Liver (tissue), 9 donors: ENCODE measurements around the gene NAA40. TPM values are rescaled to one million over a fixed set of nuclear protein-coding genes. Genes with fewer than 3 reads are reported as not detected.

Experiments
- DNase-seq: peaks from one replicate; pipeline ENCODE4 v3.0.0-alpha.2; 2017; ENCODE audit warnings: low spot score
- H3K27ac ChIP-seq, 2 donors: one replicate each; pipeline ENCODE4 v1.7.0; 2013; ENCODE audit warnings: inconsistent platforms in 2 of 2, low read length in 2 of 2, control low read depth in 1 of 2, low read depth in 1 of 2, mild to moderate bottlenecking in 1 of 2
- H3K27me3 ChIP-seq, 4 donors: one replicate each; pipeline versions ENCODE4 v1.6.1 to v1.7.0; 2013; ENCODE audit warnings: low read length in 3 of 4, inconsistent platforms in 1 of 4, mild to moderate bottlenecking in 1 of 4, moderate library complexity in 1 of 4; ENCODE audit not compliant: control insufficient read depth in 4 of 4, insufficient read depth in 4 of 4
- H3K36me3 ChIP-seq, 4 donors: one replicate each; pipeline versions ENCODE4 v1.6.1 to v1.7.0; 2013; ENCODE audit warnings: low read length in 3 of 4, mild to moderate bottlenecking in 3 of 4, low read depth in 1 of 4, moderate library complexity in 1 of 4; ENCODE audit not compliant: control insufficient read depth in 4 of 4, insufficient read depth in 3 of 4
- H3K4me1 ChIP-seq, 4 donors: one replicate each; pipeline versions ENCODE4 v1.6.1 to v1.7.0; 2013; ENCODE audit warnings: low read length in 3 of 4, mild to moderate bottlenecking in 3 of 4, moderate library complexity in 1 of 4; ENCODE audit not compliant: control insufficient read depth in 4 of 4, insufficient read depth in 4 of 4
- H3K4me3 ChIP-seq, 3 donors: one replicate each; pipeline versions ENCODE4 v1.6.1 to v1.7.0; 2013; ENCODE audit warnings: low read length in 3 of 3, control low read depth in 1 of 3, low read depth in 1 of 3, mild to moderate bottlenecking in 1 of 3
- H3K9ac ChIP-seq, 2 donors: one replicate each; pipeline ENCODE4 v1.7.0; 2013; ENCODE audit warnings: low read length in 2 of 2, mild to moderate bottlenecking in 2 of 2, moderate library complexity in 2 of 2, control low read depth in 1 of 2, low read depth in 1 of 2
- H3K9me3 ChIP-seq, 4 donors: one replicate each; pipeline versions ENCODE4 v1.6.1 to v1.7.0; 2013; ENCODE audit warnings: low read length in 3 of 4; ENCODE audit not compliant: control insufficient read depth in 4 of 4
- ATF3 ChIP-seq: IDR thresholded peaks from 2 replicates; pipeline ENCODE4 v1.6.1; 2016; ENCODE audit warnings: antibody characterized with exemption
- EGR1 ChIP-seq, 2 donors: IDR thresholded peaks; 2 replicates each; pipeline ENCODE4 v1.6.1; 2016 to 2018; ENCODE audit warnings: antibody characterized with exemption in 2 of 2, low read depth in 2 of 2
- FOXA1 ChIP-seq: IDR thresholded peaks from 2 replicates; pipeline ENCODE4 v1.6.1; 2016; ENCODE audit warnings: antibody characterized with exemption
- FOXA2 ChIP-seq: IDR thresholded peaks from 2 replicates; pipeline ENCODE4 v1.6.1; 2016; ENCODE audit warnings: antibody characterized with exemption
- GABPA ChIP-seq, 2 donors: IDR thresholded peaks in 1 of 2; conservative IDR thresholded peaks in 1 of 2; 2 replicates each; pipeline ENCODE4 v1.6.1; 2016; ENCODE audit warnings: antibody characterized with exemption in 2 of 2, mild to moderate bottlenecking in 1 of 2, moderate library complexity in 1 of 2
- HNF4A ChIP-seq, 2 donors: conservative IDR thresholded peaks; 2 replicates each; pipeline ENCODE4 v1.6.1; 2016; ENCODE audit warnings: antibody characterized with exemption in 2 of 2, mild to moderate bottlenecking in 2 of 2
- HNF4G ChIP-seq: IDR thresholded peaks from 2 replicates; pipeline ENCODE4 v1.6.1; 2016; ENCODE audit warnings: antibody characterized with exemption
- MAX ChIP-seq: IDR thresholded peaks from 2 replicates; pipeline ENCODE4 v1.6.1; 2016; ENCODE audit warnings: antibody characterized with exemption
- NR2F2 ChIP-seq: IDR thresholded peaks from 2 replicates; pipeline ENCODE4 v1.6.1; 2016; ENCODE audit warnings: antibody characterized with exemption
- RAD21 ChIP-seq, 2 donors: IDR thresholded peaks; 2 replicates each; pipeline ENCODE4 v1.6.1; 2016; ENCODE audit warnings: antibody characterized with exemption in 2 of 2, mild to moderate bottlenecking in 2 of 2
- RXRA ChIP-seq, 2 donors: IDR thresholded peaks; 2 replicates each; pipeline ENCODE4 v1.6.1; 2017 to 2018; ENCODE audit warnings: antibody characterized with exemption in 2 of 2, mild to moderate bottlenecking in 1 of 2
- SP1 ChIP-seq: IDR thresholded peaks from 2 replicates; pipeline ENCODE4 v1.6.1; 2018; ENCODE audit warnings: antibody characterized with exemption, mild to moderate bottlenecking
- TAF1 ChIP-seq: conservative IDR thresholded peaks from 2 replicates; pipeline ENCODE4 v1.6.1; 2016; ENCODE audit warnings: antibody characterized with exemption, mild to moderate bottlenecking
- YY1 ChIP-seq: IDR thresholded peaks from 2 replicates; pipeline ENCODE4 v1.6.1; 2016; ENCODE audit warnings: antibody characterized with exemption, mild to moderate bottlenecking
- ZBTB33 ChIP-seq: IDR thresholded peaks from 2 replicates; pipeline ENCODE4 v1.6.1; 2016; ENCODE audit warnings: antibody characterized with exemption
- WGBS: extraction: QIAGEN DNeasy Blood & Tissue Kit; methylation state at CpG from one replicate; pipeline ENCODE4 v1.1.7; 2013; 5-methylcytosine and 5-hydroxymethylcytosine counted together
- polyA plus RNA-seq, 2 donors: library from polyadenylated mRNA; stranded (reverse) in 1 of 2; unstranded in 1 of 2; fragments of 200-250 nt in 1 of 2; fragments of >200 nt in 1 of 2; fragmentation: Nextera tagmentation in 1 of 2; extraction: Ambion mirVana in 1 of 2; gene quantifications; one replicate each; pipeline versions ENCODE4 v1.2.1 to v1.2.3, GENCODE V29; 2013 to 2015
- total RNA-seq, 2 donors: library from RNA; depleted of rRNA; stranded (reverse); fragments of >200 nt; gene quantifications; one replicate each; pipeline ENCODE4 v1.2.3, GENCODE V29; 2014
- donor health status: healthy.
- donor health status: healthy.
- donor health status: healthy.
- donor health status: healthy.
- donor health status: healthy.

NAA40 gene
- total and polyA plus RNA-seq, 4 donors, result 3.0 to 7.3 (median 4.7) TPM

GRCh38 chr11:63915961-63916836, 22.6 kb upstream of the NAA40 start:
- Histone ChIP-seq H3K4me1 (peaks cover 12 to 35% (median 24%) of the 10 kb centered on the region in 4 donors), H3K9me3 (no peaks in the 10 kb centered on the region), H3K4me3 (peak overlapping the region in 1 of 3 donors; percentile 52), H3K27me3 (peaks cover 0 to 3% (median 0%) of the 10 kb centered on the region in 4 donors), H3K36me3 (no peaks in the 10 kb centered on the region), H3K27ac (no peak overlapping the region), H3K9ac (no peak overlapping the region)
- WGBS, result 6% methylated on average over 56 of the region's 56 CpGs
- no peak for TF ChIP-seq RAD21 (IDR thresholded peaks at IDR 0.05)
- TF ChIP-seq ZBTB33, result no peak
- no peak for TF ChIP-seq YY1
- no peak for TF ChIP-seq NR2F2
- TF ChIP-seq HNF4G, result no peak
- no peak for TF ChIP-seq FOXA1
- TF ChIP-seq TAF1, result no peak
- TF ChIP-seq RXRA (IDR thresholded peaks at IDR 0.05), result no peak
- no peak for TF ChIP-seq ATF3
- no peak for TF ChIP-seq FOXA2
- no peak for TF ChIP-seq MAX
- no peak for TF ChIP-seq SP1
- DNase-seq, result no peak

- no peaks in the 10 kb centered on the region for H3K36me3 ChIP-seq
- H3K27me3 ChIP-seq, result peaks cover 0 to 3% (median 0%) of the 10 kb centered on the region in 4 donors
- H3K4me1 ChIP-seq, result peaks cover 12 to 35% (median 23%) of the 10 kb centered on the region in 4 donors
- no peak within 1 kb of the TSS for H3K9ac ChIP-seq
- WGBS, result under 1% methylated on average over 85 of the region's 85 CpGs
- DNase-seq, result peak; percentile 60
- H3K9me3 ChIP-seq, result no peaks in the 10 kb centered on the region
- H3K27ac ChIP-seq, result peak within 1 kb of the TSS in 1 of 2 donors; percentile 20
- H3K4me3 ChIP-seq, result peak within 1 kb of the TSS in 2 of 3 donors; percentile 8 to 52
- TF ChIP-seq YY1 (no peak), HNF4A (conservative IDR thresholded peaks at IDR 0.05) (no peak), FOXA2 (no peak), ZBTB33 (no peak), GABPA (IDR thresholded peaks at IDR 0.05 in 1 of 2, conservative IDR thresholded peaks at IDR 0.05 in 1 of 2) (no peak), EGR1 (IDR thresholded peaks at IDR 0.05; ENCODE audit: low read depth in 2 of 2) (no peak)
Measured at GRCh38 chr11:63916837-63917691, 21.7 kb upstream of the NAA40 start, which contains the start of gene RCOR2. RCOR2 (minus strand) TSS chr11:63917164; CDS start chr11:63916456, 708 bp downstream.
